Measurements from ENCODE around the gene LKAAEAR1. TPM values are rescaled to one million over a fixed set of nuclear protein-coding genes. Genes with fewer than 3 reads are reported as not detected.

LKAAEAR1 gene
- total and polyA plus RNA-seq, 2 of the 13 experiments (the other 11 are each of a cell fraction or from before 2014, with no cell fraction given): not detected

DNA sequence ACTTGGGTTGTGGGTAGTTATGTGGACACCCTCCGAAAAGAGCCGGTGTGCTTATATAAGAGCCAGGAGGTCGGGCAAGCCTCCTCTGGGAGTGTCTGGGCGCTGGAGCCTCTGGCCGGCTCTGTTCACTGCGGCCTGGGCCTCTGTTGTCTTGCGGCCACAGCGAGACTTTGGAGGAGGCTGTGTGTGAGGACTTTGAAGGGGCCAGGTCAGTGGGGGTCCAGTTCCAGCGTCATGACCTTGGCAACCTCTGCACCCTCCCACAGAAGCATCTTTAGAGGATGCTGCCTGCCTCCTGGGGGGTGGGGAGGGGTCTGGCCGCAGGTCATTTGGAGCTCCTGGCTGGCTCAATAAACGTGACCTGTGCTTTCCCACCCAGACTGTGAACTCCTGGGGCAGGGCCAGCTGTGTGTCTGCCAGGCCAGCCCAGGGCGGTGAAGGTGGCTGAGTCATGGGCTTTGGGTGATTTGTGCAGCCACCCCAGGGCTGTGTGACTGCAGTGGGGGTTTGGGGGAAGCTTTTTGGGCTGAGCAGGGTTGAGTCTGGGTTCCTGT lies 20.0 kb downstream of the LKAAEAR1 start (continued):
- TF ChIP-seq POGZ (CRISPR knock-in tag; IDR thresholded peaks at IDR 0.05): no peak
- no peak for TF ChIP-seq STAT5B (CRISPR knock-in tag; IDR thresholded peaks at IDR 0.05)
- TF ChIP-seq SOX13 (IDR thresholded peaks at IDR 0.05): no peak
- TF ChIP-seq SOX13 (CRISPR knock-in tag; conservative IDR thresholded peaks at IDR 0.05 in 1 of 2, IDR thresholded peaks at IDR 0.05 in 1 of 2): no peak
- no peak for TF ChIP-seq ZFP36 (IDR thresholded peaks at IDR 0.05; ENCODE audit: borderline replicate concordance, low read depth, low read length, partially characterized antibody)
- TF ChIP-seq ZNF354B (CRISPR knock-in tag; IDR thresholded peaks at IDR 0.05): no peak
- TF ChIP-seq ZNF251 (CRISPR knock-in tag; IDR thresholded peaks at IDR 0.05): no peak
- no peak for TF ChIP-seq ZBTB7B (CRISPR knock-in tag; IDR thresholded peaks at IDR 0.05)
- TF ChIP-seq ZNF264 (CRISPR knock-in tag; IDR thresholded peaks at IDR 0.05): peak; percentile 47; the same call in 1 of the 2 replicates
- TF ChIP-seq ZNF792 (CRISPR knock-in tag; IDR thresholded peaks at IDR 0.05): no peak
- peak; percentile 58; the same call in 1 of the 2 replicates for TF ChIP-seq ESRRA (CRISPR knock-in tag; IDR thresholded peaks at IDR 0.05; ENCODE audit: low read depth)
- no peak for TF ChIP-seq KLF16 (CRISPR knock-in tag; IDR thresholded peaks at IDR 0.05)
- no peak for TF ChIP-seq ZNF841 (CRISPR knock-in tag; IDR thresholded peaks at IDR 0.05; ENCODE audit: borderline replicate concordance)
- no peak for TF ChIP-seq ZNF768 (CRISPR knock-in tag; IDR thresholded peaks at IDR 0.05)
- TF ChIP-seq ZSCAN12 (CRISPR knock-in tag; IDR thresholded peaks at IDR 0.05): no peak
- TF ChIP-seq, protein P1, sequence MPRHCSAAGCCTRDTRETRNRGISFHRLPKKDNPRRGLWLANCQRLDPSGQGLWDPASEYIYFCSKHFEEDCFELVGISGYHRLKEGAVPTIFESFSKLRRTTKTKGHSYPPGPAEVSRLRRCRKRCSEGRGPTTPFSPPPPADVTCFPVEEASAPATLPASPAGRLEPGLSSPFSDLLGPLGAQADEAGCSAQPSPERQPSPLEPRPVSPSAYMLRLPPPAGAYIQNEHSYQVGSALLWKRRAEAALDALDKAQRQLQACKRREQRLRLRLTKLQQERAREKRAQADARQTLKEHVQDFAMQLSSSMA (CRISPR knock-in tag; IDR thresholded peaks at IDR 0.05): no peak
- TF ChIP-seq, protein P2, sequence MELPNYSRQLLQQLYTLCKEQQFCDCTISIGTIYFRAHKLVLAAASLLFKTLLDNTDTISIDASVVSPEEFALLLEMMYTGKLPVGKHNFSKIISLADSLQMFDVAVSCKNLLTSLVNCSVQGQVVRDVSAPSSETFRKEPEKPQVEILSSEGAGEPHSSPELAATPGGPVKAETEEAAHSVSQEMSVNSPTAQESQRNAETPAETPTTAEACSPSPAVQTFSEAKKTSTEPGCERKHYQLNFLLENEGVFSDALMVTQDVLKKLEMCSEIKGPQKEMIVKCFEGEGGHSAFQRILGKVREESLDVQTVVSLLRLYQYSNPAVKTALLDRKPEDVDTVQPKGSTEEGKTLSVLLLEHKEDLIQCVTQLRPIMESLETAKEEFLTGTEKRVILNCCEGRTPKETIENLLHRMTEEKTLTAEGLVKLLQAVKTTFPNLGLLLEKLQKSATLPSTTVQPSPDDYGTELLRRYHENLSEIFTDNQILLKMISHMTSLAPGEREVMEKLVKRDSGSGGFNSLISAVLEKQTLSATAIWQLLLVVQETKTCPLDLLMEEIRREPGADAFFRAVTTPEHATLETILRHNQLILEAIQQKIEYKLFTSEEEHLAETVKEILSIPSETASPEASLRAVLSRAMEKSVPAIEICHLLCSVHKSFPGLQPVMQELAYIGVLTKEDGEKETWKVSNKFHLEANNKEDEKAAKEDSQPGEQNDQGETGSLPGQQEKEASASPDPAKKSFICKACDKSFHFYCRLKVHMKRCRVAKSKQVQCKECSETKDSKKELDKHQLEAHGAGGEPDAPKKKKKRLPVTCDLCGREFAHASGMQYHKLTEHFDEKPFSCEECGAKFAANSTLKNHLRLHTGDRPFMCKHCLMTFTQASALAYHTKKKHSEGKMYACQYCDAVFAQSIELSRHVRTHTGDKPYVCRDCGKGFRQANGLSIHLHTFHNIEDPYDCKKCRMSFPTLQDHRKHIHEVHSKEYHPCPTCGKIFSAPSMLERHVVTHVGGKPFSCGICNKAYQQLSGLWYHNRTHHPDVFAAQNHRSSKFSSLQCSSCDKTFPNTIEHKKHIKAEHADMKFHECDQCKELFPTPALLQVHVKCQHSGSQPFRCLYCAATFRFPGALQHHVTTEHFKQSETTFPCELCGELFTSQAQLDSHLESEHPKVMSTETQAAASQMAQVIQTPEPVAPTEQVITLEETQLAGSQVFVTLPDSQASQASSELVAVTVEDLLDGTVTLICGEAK (IDR thresholded peaks at IDR 0.05): no peak
- TF ChIP-seq, protein P2 (CRISPR knock-in tag; IDR thresholded peaks at IDR 0.05): no peak
- no peak for TF ChIP-seq ZNF564 (CRISPR knock-in tag; IDR thresholded peaks at IDR 0.05)
- no peak for TF ChIP-seq HMG20B (CRISPR knock-in tag; conservative IDR thresholded peaks at IDR 0.05)
- no peak for TF ChIP-seq REL (CRISPR knock-in tag; conservative IDR thresholded peaks at IDR 0.05)
- TF ChIP-seq ZNF562 (CRISPR knock-in tag; IDR thresholded peaks at IDR 0.05; ENCODE audit: borderline replicate concordance): no peak
- no peak for TF ChIP-seq RBM22 (optimal IDR thresholded peaks at IDR 0.05; ENCODE audit: low read length)
- TF ChIP-seq ZNF619 (CRISPR knock-in tag; IDR thresholded peaks at IDR 0.05): 0 out of 2 replicates have a peak, but pooled peaks have one; percentile 20

Measured in HepG2 (cell line).